Measurements from ENCODE around the gene ALOXE3.

Gene ALOXE3

DNA sequence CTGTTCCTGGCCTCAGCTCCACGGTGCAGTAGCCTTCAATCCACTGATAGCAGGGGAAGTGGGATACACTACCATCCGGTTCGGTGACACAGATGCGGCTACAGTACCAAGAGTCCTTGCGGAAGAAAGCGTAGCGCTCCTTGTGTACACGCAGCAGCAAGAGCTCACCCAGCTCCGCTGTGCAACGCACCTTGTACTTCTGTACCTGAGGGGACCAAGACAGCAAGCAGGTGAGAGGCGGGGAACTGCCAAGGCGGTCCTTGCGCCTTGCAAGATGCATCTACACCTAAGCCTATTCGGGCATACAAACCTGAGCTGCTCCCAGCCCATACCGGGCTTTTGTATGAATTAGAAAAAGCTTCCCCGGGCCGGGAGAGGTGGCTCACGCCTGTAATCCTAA, 1.5 kb downstream of the ALOXE3 start:
- no peak for TF ChIP-seq TAF1 (IDR thresholded peaks at IDR 0.05; ENCODE audit: borderline replicate concordance, insufficient read depth, low read length)
- TF ChIP-seq FOXP2 (optimal IDR thresholded peaks at IDR 0.05; ENCODE audit: borderline replicate concordance, extremely low read depth, extremely low read length, insufficient read depth): no peak
- TF ChIP-seq REST (IDR thresholded peaks at IDR 0.05; ENCODE audit: insufficient read depth in 1 of 2, low read depth in 2 of 2, low read length in 2 of 2): no peak
- no peak for TF ChIP-seq POLR2AphosphoS5 (IDR thresholded peaks at IDR 0.05; ENCODE audit: low read depth, low read length)
- TF ChIP-seq SIN3A (IDR thresholded peaks at IDR 0.05; ENCODE audit: borderline replicate concordance, insufficient read depth, low read length): no peak

GRCh38 chr17:8110907-8111306, 7.4 kb downstream of the ALOXE3 start:
- TF ChIP-seq TAF1 (IDR thresholded peaks at IDR 0.05; ENCODE audit: borderline replicate concordance, insufficient read depth, low read length): no peak
- TF ChIP-seq REST (IDR thresholded peaks at IDR 0.05; ENCODE audit: insufficient read depth in 1 of 2, low read depth in 2 of 2, low read length in 2 of 2): no peak
- TF ChIP-seq POLR2AphosphoS5 (IDR thresholded peaks at IDR 0.05; ENCODE audit: low read depth, low read length): no peak

DNA sequence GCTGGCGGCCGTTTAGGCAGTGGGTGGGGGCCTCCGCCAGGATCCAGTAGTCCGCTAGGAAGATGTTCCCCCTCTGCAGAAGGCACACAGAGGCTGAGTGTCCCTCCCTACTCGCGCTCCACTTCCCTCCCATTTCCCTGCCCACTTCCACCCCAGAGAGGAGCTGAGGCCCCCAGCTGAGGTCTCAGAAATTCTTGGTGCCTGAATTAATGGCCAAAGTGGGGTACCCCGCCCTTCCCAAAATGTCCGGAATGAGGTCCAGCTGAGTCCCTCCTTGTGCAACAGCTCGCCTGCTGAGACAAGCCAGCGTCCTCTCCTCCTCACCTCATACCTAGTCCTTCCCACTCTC, 7.9 kb downstream of the ALOXE3 start:
- TF ChIP-seq FOXP2 (optimal IDR thresholded peaks at IDR 0.05; ENCODE audit: borderline replicate concordance, extremely low read depth, extremely low read length, insufficient read depth): no peak
- TF ChIP-seq SIN3A (IDR thresholded peaks at IDR 0.05; ENCODE audit: borderline replicate concordance, insufficient read depth, low read length): no peak
- TF ChIP-seq REST (IDR thresholded peaks at IDR 0.05; ENCODE audit: insufficient read depth in 1 of 2, low read depth in 2 of 2, low read length in 2 of 2): no peak
- TF ChIP-seq TAF1 (IDR thresholded peaks at IDR 0.05; ENCODE audit: borderline replicate concordance, insufficient read depth, low read length): no peak
- TF ChIP-seq POLR2AphosphoS5 (IDR thresholded peaks at IDR 0.05; ENCODE audit: low read depth, low read length): no peak

DNA sequence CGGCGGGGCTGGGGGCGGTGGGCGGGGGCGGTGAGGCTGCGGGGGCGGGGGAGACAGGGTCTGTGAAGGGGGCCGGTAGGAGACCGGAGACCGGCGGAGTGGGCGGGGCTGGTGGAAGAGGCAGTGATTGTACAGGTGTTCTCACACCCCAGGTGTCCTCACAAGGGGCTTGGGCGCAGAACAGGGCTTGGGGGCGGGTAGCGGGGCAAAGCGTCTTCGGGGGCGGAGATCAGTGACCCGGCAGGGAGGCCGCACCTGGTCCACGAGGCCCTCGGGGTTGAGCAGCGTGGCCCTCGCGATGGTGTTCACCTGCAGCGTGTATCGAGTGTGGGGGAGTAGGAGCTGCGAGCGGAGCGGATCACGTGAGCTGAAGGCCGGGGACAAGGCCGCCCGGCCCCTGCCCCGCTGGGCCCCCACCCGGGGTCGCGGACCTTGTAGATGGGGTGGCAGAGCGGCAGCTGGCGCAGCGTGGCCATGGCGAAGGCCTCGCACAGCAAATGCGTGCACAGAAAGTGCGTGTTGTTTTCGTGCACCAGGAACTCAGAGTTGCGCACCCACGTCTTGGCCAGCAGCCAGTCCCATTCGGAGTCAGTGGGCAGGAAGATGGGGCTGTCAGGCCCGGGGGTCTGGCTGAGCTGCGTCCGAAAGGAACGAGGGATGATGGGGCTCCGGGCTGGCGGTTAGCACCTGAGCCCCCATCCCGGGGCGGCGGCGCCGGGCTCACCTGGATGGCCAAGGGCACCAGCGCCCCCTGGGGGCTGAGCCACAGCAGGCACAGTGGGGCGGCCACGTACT, 8.5 kb downstream of the ALOXE3 start:
- TF ChIP-seq SIN3A (IDR thresholded peaks at IDR 0.05; ENCODE audit: borderline replicate concordance, insufficient read depth, low read length) (no peak), FOXP2 (optimal IDR thresholded peaks at IDR 0.05; ENCODE audit: borderline replicate concordance, extremely low read depth, extremely low read length, insufficient read depth) (no peak), REST (IDR thresholded peaks at IDR 0.05; ENCODE audit: insufficient read depth in 1 of 2, low read depth in 2 of 2, low read length in 2 of 2) (no peak), POLR2AphosphoS5 (IDR thresholded peaks at IDR 0.05; ENCODE audit: low read depth, low read length) (no peak), TAF1 (IDR thresholded peaks at IDR 0.05; ENCODE audit: borderline replicate concordance, insufficient read depth, low read length) (no peak)

All from PFSK-1 (cell line).